IPS DF 19.7 (cell line): ENCODE measurements around the gene PCSK1.

Source experiments
- DNase-seq: peaks from one replicate; pipeline ENCODE4 v3.0.0-alpha.2; 2013; ENCODE audit warnings: low read depth, low spot score

The PCSK1 gene

GRCh38 chr5:96433066-96433447 is at the start of gene PCSK1:
TSS of gene PCSK1 (minus strand) at chr5:96433248. CDS start at chr5:96433042, 206 bp downstream.
- DNase-seq: no peak

- DNase-seq: no peak
Measured at GRCh38 chr5:96481867-96482266, 48.8 kb upstream of the PCSK1 start.

GRCh38 chr5:96481009-96481786 is 48.1 kb upstream of the PCSK1 start:
- no peak for DNase-seq

GRCh38 chr5:96478983-96479382 is 45.9 kb upstream of the PCSK1 start:
- no peak for DNase-seq

GRCh38 chr5:96476654-96477053 is 43.6 kb upstream of the PCSK1 start:
- DNase-seq: no peak

GRCh38 chr5:96474073-96474472 is 41.0 kb upstream of the PCSK1 start:
- no peak for DNase-seq

- DNase-seq: no peak
Measured at GRCh38 chr5:96473155-96473554, 40.1 kb upstream of the PCSK1 start.

GRCh38 chr5:96470785-96471184 is 37.7 kb upstream of the PCSK1 start:
- no peak for DNase-seq

- no peak for DNase-seq
Measured at GRCh38 chr5:96468956-96469355, 35.9 kb upstream of the PCSK1 start.

GRCh38 chr5:96463091-96463490 is 30.0 kb upstream of the PCSK1 start:
- no peak for DNase-seq

GRCh38 chr5:96459313-96460121 is 26.5 kb upstream of the PCSK1 start:
- DNase-seq: no peak

GRCh38 chr5:96458176-96458575 is 25.1 kb upstream of the PCSK1 start:
- DNase-seq: no peak

GRCh38 chr5:96455789-96456188 is 22.7 kb upstream of the PCSK1 start:
- DNase-seq: no peak

- no peak for DNase-seq
Measured at GRCh38 chr5:96453394-96453793, 20.3 kb upstream of the PCSK1 start.

- no peak for DNase-seq
Measured at GRCh38 chr5:96447949-96448348, 14.9 kb upstream of the PCSK1 start.

GRCh38 chr5:96440185-96440538 is 7.1 kb upstream of the PCSK1 start:
- DNase-seq: no peak

GRCh38 chr5:96439477-96440184 is 6.6 kb upstream of the PCSK1 start:
- no peak for DNase-seq

- DNase-seq: peak; percentile 63
Measured at GRCh38 chr5:96434201-96434645, 1.2 kb upstream of the PCSK1 start.

- DNase-seq: no peak
Measured at GRCh38 chr5:96432216-96433065, 607 bp downstream of the PCSK1 start.

- no peak for DNase-seq
Measured at GRCh38 chr5:96431376-96432187, 1.5 kb downstream of the PCSK1 start.

GRCh38 chr5:96427824-96428223 is 5.2 kb downstream of the PCSK1 start:
- no peak for DNase-seq
